GM18508 (cell line): Measurements from ENCODE around the gene CCDC112.
"Not testable (repeated sequence)": the region's sequence is repeated elsewhere in the genome, so short reads cannot be mapped to it uniquely, and the experiment has no call there.

Experiments used
- ATAC-seq: cut with Tn5 transposase; IDR thresholded peaks from one replicate; pipeline ENCODE4 v1.9.1; 2021; ENCODE audit warnings: moderate number of reproducible peaks; ENCODE audit not compliant: insufficient read depth, unreplicated experiment

CCDC112 gene

GRCh38 chr5:115265220-115265619 is 31.2 kb downstream of the CCDC112 start:
- no peak for ATAC-seq

- no peak for ATAC-seq
Measured at GRCh38 chr5:115264786-115265185, 31.7 kb downstream of the CCDC112 start.

DNA sequence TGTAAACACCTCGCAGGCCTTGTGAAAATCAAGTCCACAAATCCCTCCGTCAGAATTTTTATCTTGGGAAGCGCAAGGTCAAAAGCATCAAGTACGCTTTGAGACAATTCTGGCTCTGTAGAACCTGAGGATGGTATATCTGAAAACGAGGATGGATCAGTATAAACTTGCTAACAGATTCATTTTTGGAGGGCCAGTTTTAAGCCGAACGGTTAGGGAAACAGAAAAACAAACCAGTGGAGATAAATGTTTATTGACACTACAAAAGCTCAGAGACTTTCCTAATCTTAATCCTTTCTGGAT is 33.4 kb downstream of the CCDC112 start:
- no peak for ATAC-seq

- peak; percentile 77 for ATAC-seq
Measured at GRCh38 chr5:115262321-115263077, 34.0 kb downstream of the CCDC112 start, which contains the start of gene PGGT1B. PGGT1B (minus strand) TSS chr5:115262877; CDS start chr5:115262851, 26 bp downstream.

DNA sequence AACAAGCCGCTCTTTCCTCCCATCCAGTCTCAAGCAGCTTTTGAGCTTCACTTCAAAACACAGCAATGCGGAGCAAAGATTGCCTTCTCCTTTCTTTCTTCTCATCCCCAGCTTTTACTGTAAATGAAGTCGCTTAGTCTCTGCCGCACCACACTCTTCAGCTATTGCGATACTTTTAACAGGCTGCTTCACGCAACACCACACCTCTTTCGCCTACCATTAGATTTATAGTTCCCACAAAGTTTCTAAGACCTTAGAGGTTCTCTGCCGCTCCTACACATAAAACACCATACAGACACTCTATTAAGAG is 34.5 kb downstream of the CCDC112 start:
- peak; percentile 30 for ATAC-seq

GRCh38 chr5:115260248-115260647 is 36.2 kb downstream of the CCDC112 start:
- ATAC-seq, result no peak

DNA sequence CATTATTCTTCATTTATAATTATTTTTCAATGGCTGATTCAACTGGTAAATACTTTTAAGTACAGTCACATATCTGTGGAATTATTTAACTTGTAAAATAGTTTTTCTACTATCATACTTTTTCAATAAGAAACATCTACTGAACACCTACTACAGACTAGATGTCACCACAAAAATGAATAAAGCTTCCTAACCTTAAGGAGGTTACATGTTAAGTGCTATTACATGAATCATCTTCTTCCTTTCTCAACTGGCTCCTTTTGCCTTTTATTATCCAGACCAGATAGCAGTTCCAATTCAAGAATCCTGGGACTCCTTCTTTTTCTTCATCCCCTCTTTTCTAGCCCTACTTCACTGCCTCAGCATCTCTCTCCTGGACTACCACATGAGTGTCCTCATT is 38.5 kb downstream of the CCDC112 start:
- ATAC-seq, result no peak

DNA sequence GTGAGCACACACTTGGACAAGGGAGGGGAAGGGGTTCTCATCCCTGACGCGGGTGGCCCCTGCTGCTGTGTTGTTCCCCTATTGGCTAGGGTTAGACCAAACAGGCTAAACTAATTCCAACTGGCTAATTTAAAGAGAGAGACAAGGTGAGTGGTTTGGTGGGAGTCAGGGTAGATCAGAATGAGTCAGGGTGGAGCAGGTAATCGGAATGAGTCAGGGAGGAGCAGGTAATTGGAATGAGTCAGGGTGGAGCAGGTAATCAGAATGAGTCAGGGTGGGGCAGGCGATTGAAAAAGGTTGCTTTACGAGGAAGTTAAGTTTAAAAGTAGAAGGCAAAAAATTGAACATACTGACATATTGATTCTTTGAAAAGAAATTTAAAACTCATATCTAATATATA is 47.1 kb downstream of the CCDC112 start:
- ATAC-seq, result not testable (repeated sequence)

- peak; percentile 33 for ATAC-seq
Measured at GRCh38 chr5:115246361-115246991, 50.0 kb downstream of the CCDC112 start.

DNA sequence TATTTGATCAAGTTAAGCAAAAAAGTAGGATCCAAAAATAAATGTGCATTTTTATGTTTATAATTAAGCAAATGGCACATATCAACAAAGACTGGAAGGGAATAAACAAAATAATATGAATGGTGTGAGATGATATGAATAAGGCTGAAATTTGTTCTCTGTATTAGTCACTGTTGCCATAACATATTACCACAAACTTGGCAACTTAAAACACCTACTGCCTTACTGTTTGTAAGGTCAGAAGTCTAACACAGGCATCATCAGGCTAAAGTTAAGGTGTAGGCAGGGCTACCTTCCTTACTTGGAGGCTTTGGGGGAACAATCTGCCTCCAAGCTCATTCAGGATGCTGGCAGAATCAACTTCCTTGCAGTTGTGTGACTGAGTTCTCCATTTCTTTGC is 53.0 kb downstream of the CCDC112 start:
- peak; percentile 74 for ATAC-seq

DNA sequence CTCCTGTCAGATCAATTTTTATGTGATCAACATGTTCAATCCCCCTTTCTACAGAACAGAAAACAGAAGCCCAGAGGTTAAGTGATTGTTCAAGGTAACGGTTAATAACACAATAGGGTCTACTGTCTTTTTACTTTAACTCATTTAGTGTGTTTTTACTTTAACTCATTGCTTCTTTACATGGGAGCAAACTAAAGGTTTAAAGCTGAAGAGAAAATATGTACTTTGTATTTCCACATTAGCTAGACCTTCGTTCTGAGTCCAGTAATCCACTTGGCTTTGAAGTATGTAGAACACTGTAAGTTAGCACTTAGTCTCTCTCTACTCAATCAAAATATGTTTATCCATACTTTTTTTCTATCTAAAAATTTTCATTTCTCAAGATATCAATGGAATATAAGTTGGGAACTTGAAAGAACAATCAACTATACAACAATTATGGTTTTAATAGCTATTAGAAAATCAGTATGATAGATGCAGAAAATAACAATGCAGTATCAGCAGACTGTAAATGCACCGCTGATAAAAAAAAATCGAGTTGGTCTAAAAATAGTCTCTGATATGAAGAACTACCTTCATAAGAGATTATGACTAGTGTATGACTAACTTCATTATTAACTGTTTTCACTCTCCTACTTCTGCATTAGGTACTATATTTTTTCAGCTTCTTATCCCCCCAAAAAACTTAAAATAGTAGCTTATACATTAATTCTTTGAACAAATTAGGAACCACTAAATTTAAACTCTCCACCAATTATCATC is 54.4 kb downstream of the CCDC112 start:
- no peak for ATAC-seq

DNA sequence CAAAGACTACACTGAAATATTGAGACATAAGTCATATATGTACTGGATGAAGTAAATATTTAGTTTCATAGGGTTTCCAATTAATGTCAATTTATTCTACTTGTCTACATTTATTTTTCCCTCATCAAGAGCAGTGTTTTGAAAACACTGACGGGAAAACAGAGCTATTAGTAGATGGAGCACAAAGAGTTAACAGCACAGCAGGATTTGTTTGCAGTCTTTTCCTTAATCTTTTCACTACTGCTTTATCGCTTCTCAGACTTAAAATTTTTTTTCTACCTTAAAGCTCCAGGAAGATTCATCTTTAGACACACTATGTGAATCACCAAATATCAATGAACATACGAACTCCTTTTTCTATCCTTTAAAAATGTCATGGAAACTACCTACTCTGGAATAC is 59.4 kb downstream of the CCDC112 start:
- ATAC-seq, result no peak

GRCh38 chr5:115236599-115236998 is 59.9 kb downstream of the CCDC112 start:
- ATAC-seq, result no peak

GRCh38 chr5:115231598-115231997 is 64.9 kb downstream of the CCDC112 start:
- no peak for ATAC-seq

DNA sequence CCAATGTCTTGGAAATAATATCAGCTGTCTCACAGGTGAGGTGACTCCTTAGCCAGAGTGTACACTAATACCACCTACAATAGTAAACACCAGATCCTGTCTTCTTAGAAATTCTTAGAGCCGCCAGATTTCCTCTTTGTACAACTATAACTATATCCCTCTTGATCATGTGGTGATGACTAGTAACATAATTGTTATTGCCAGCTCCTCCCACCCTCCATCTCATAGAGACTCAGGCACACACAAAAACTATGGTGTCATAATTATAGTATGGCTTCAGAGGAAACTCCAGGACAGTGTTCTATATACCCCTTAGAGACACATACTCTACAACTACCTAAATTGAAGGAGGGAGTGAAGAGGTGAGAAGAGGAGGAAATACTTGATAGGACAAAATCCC is 66.8 kb downstream of the CCDC112 start:
- ATAC-seq, result no peak

GRCh38 chr5:115227281-115227680 is 69.2 kb downstream of the CCDC112 start:
- ATAC-seq, result no peak
